GM18519 (cell line): Measurements from ENCODE around the gene SFXN5.
A peak's percentile ranks its signal among the peaks of the same experiment; 100 is the strongest.
"Not testable (repeated sequence)": the region's sequence is repeated elsewhere in the genome, so short reads cannot be mapped to it uniquely, and the experiment has no call there.

ENCODE experiments used
- ATAC-seq: cut with Tn5 transposase; IDR thresholded peaks from one replicate; pipeline ENCODE4 v1.9.1; 2021; ENCODE audit warnings: mild to moderate bottlenecking, moderate library complexity; ENCODE audit not compliant: unreplicated experiment, low FRiP score

The SFXN5 gene

GRCh38 chr2:72915907-72916742, 155.4 kb downstream of the SFXN5 start:
- peak; percentile 49 for ATAC-seq

DNA sequence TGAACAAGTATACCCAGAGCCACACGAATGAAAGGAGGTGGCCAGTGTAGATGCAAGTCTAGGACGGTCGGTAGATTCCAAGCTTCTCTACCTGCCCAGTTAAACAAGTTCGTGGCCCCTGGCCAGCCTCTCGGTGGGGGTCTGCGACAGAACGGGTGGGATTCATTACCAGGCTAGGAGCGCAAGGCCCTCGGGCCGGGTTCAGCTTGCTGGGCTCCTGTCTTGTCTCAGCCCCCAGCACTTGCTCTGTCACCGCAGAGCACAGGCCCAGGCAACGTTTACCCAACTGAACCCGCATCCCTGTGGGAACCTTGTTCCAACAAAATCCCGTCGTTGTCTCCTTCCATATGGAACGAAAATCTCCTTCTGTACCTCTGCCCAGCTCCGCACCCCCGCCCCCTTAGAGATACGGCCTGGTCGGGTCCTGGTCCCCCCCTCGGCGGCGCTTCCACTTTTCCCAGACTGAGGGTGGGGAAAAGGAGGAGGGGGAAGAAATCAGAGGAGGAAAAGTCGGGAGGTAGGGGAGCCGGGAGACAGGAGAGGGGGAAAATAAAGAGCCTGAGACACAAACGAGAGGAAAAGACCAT, 156.1 kb downstream of the SFXN5 start:
- no peak for ATAC-seq

DNA sequence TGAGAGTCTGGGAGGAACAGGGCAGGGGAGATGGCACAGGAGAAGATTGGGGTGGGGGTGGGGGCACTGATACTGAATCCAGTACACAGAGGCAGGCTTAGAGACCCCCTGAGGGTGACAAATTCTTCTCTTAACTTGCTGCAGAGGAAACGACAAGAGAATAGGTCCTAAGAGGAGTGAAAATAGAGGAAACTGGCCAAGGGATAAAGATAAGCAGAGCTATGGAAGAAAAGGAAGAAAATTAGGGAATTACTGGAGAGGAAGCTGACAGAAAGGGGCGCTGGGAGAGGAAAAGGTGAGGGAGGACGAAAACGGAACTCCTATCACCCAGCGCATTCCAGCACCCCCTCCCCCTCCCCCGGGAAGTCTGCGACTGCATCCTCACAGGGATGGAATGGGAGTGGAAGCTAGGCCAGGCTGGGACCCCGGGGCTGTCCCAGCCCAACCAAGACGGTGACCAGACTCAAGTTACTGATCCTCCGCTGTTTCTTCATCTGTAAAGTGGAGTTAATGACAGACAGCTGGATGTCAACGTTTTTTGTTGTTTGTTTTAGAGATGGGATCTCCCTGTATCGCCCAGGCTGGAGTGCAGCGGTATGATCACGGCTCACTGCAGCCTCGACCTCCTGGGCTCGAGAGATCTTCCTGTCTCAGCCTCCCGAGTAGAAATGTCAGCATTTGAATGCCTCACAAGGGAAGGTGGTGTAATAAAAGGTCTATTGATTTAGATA, 156.8 kb downstream of the SFXN5 start:
- ATAC-seq, result no peak

DNA sequence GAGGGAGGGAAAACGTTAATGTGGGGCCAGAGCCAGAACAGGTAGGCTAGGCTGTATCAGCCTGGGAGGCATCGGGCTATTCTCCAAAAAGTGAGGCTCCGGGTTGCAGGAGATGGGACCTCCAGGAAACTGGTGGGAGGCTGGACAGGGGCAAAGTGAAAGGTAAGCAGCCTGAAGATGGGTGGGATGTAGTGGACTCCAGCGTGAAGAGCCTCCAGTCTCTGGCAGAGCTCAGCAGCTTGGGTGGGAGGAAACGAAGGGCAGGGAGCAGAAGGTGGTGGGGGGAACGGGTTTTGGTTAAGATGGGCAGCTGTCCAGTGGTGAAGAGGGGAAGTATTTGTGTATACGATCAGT, 157.3 kb downstream of the SFXN5 start:
- no peak for ATAC-seq

GRCh38 chr2:72913486-72914205, 157.9 kb downstream of the SFXN5 start:
- ATAC-seq, result no peak

DNA sequence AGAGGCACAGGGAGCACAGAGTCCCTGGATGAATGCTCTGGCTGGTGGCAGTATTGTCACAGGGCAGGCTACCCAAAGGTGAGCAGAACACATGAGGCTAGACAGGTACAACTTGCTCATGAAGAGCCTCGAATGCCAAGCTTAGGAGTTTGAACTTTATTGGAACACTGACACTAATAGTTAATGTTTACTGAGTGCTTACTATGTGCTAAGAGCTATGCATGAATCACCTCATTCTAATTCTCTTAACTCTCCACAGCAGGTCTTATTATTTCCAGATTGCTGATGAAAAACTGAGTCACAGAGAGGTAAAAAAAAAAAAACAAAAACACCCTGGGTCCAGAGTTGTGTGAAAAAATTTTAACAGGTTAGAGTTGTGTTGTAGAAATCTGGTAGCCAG, 160.3 kb downstream of the SFXN5 start:
- no peak for ATAC-seq

DNA sequence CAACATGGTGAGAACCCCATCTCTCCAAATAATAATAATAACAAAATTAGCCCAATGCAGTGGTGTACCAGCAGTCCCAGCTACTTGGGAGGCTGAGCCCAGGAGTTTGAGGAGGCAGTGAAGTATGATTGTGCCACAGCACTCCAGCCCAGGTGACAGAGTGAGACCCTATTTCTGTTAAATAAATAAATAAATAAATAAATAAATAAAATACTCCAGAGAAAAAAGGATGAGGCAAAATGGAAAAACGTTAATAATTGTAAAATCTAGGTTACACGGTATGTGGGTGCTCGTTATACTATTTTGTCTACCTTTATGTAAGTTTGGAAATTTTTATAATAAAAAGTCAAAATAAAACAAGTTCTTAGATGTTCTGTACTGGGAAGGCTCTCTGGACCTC, 162.8 kb downstream of the SFXN5 start:
- no peak for ATAC-seq

DNA sequence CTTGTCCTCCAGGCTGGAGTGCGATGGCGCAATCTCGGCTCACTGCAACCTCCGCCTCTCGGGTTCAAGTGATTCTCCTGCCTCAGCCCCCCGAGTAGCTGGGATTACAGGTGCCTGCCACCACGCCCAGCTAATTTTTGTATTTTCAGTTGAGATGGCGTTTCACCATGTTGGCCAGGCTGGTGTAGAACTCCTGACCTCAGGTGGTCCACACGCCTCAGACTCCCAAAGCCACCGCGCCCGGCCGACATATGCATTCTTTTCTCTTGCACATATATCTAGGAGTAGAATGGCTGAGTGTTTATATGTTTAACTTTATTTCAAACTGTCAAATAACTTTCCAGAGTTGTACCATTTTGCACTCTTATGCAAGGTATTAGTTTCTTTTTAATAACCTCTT, 164.1 kb downstream of the SFXN5 start:
- not testable (repeated sequence) for ATAC-seq

DNA sequence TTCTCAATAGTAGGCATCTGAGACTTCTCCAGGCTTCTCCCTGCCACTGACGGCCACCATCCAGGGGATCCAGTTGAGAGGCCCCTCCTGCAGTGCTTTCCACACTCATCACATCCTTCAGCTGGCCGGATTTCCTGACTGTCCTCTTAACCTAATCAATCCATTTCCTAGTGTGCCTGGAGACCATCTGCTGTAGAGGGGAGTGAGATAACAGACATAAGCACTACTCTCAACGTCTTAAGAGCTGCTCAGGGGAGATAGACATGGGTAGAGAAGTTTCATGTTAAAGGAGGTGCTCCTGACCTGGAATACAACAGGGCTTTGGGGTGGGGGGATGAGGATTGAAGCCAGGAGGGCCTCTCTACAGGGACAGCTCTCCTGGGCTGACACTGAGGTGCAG, 170.1 kb downstream of the SFXN5 start:
- ATAC-seq, result no peak

DNA sequence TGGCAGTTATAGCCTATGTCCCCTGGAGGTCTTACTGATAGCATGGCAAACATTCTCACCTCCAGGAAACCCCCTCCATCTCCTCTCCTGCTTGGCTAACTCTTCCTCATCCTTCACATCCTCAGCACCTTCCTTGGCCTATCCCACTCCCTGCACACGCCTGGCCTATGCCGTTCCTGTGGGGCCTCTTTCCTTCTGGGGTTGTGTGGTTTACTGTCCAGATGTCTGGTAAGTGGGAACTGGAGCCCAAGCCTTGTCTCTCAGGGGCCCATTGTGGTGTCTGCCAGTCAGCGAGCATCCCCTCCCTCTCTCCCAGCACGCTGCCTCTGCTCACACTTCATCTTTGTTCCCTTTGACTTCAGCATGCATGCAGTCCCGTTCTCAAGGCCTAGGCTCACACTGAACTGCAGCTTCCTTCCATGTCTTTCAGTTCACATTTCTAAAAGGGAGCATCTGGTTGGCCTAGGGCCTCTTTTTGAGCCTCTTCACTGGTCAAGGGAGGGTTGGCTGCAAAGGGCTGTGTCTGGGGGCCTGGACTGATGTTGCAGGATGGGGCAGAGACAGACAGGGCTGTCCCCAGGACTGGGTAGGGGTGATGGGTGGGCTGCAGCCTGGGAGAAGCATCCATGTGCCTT, 171.2 kb downstream of the SFXN5 start:
- ATAC-seq, result no peak

GRCh38 chr2:72898585-72898906, 173.0 kb downstream of the SFXN5 start:
- no peak for ATAC-seq

DNA sequence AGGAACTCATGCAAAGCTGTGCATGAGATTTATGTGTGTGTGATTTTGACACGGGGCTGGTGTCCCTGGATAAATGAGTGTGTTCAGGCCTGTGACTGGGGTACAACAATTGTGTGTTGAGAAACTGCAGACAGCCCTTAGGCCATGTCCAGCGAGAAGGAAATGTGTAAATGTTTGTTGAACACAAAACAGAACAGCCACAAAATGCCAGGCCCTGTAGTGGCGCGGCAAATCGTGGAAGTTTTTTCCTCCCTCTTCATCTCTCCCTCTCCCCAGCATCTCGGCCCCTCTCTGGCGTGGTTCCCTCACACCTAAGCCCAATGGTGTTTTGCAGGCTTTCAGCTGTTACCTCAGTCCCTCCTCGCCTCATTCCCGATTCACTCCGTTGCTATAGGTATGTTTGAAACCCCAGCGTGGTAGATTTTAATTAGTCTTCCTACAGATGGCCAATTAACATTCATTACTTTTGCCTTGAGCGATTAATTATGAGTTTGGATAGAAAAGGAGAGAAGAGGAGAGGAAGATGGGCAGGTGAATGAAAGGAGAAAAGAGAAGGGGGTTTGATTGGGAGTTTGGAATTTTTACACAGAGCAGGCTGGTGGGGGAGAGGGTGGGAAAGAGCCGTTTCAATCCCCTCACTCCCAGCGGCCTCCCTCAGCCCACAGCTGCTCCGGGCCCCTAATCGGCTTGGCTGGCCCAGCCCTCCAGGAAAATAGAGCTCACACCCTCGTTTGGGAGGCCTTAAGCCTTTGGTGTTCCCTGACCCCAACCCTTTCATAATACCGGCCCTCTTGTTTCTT, 173.5 kb downstream of the SFXN5 start:
- no peak for ATAC-seq

GRCh38 chr2:72896446-72896845, 175.1 kb downstream of the SFXN5 start:
- no peak for ATAC-seq

- ATAC-seq, result no peak
Observed at GRCh38 chr2:72895759-72896281, 175.7 kb downstream of the SFXN5 start.

DNA sequence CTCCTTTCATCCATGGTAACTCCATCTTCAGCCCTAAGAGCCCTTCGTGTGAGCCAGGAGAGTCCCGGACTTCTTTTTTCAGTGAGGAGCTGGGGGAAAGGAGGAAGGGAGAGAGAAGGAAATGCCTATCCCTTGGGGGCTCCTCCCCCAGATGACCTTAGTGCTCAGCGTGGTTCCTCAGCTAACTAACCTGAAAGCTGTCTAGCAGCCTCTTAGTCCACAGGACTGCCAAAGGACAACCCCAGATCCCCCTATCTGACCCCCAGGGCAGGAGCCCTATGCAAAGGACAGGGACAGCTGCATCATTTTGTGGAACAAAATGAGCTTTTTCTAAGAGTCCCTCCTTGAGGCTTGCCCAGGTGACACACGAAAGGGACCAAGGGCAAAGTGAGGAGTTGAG, 176.4 kb downstream of the SFXN5 start:
- no peak for ATAC-seq

GRCh38 chr2:72894514-72894913, 177.0 kb downstream of the SFXN5 start:
- ATAC-seq, result no peak

DNA sequence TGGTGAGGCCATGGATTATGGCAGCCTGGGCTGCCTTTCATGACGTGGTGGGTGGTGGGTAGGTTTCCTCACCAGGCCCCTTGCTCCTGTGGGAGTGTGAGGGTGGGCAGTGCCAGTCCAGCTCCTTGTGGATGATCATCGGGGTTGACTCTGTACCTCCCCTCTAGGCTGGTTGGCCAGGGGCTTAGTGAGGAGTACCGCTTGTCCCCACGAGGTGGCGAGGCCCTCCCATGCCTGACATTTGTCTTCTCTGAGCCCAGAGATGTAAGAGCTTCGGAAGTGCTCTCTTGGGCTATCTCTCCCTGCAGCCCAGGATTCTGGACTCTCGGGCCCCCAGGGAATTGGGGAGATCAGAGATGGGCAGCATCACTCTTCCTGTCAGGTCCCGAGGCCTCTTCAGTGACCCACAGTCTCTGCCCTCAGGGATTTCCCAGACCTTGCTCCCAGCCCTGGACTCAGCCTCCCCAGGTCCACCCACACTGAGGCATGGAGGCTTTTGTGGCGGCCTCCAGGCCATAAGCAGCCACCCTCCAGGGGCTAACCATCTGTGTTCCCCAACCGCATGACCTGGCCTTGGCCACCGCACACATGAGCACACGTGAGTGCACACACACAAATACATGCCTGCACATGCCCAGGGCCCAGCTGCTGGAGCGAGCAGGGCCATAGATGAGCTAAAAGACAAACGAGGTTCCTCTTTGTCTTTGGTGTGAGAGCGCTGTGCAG, 177.8 kb downstream of the SFXN5 start:
- ATAC-seq, result peak; percentile 76

GRCh38 chr2:72892506-72893173, 178.9 kb downstream of the SFXN5 start:
- peak; percentile 56 for ATAC-seq
